HG02763 (cell line): ENCODE results near the gene MYRFL.

Experiments
- ATAC-seq: cut with Tn5 transposase; IDR thresholded peaks from one replicate; pipeline ENCODE4 v1.9.1; 2021; ENCODE audit warnings: mild to moderate bottlenecking, moderate library complexity; ENCODE audit not compliant: unreplicated experiment

MYRFL gene

DNA sequence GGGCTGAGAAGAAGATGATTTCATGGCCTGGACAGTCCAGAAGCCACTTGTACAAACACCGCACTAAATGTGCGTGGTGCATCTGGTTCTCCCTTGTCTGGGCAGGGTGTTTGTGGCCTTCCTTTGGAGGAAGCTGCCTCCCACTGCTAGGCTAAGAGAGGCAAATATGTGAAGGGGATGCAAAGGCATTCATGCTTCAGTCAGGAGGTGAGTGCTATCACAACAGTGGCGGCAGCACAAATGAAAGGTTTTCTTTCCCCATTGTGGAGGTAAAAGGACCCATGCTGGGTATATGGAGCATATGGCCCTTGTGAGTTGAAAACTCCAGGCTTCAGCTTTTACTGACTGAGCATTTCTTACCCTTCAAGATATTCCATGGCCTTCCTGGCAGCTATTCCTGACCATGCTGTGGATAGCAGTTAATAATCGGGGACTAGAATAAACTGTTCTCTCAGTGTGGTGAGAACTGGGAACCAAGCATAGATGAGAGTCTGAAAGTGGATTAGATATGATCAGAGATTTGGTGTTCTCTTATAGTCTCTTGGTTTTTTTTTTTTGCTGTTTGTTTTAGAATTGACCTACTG, 69.9 kb downstream of the MYRFL start:
- no peak for ATAC-seq

DNA sequence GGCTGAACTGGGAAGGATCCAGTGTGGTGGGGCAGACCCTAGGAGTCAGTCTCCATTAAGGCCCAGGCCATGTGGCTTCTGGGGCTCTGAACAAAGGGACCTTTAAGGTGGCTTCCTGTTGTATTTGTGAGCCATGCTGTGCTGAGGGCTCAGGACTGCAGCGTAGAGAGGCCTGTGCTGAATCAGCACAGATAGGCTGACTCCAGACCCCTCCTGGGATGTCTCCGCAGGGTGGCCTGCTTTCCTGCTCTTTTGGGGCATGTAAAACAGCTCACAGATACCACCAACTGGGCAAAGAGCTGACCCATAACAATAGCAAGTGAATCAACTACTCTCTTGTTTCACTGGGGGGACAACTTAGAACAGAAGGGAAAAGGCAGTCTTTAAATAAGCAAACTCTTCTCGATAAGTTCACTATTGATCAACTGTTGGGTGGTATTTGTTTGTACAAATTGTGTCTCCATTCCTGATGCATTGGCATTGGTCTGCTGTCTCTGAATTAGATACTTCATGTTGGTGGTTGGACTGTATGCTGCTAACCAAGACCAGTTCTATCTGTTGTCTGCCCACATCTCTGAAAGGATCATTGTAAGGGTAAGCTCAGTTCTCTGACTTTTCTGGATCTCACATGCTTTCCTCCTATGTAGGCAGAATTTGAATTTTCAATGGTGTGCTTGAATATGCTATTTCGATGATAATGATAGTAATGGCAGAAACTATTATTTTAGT, 71.8 kb downstream of the MYRFL start:
- ATAC-seq = no peak

DNA sequence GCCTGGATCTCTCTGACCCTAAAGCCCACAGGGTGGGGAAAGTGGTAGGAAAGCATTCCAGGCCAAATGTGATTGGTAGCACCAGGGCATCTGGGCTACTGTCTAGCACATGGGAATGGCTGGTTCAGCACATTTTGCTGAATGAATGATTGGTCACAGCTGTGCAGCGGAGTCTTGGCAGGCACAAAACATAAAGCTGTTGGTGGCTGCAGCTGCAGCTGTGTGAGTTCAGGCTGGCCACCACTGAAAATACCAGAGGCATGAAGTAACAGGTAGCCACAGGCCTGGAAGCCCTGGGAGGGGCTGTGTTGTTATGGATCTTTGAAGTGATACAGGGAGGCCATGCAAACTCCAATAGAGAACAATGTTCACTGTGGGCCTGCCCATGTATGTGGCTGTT, 72.7 kb downstream of the MYRFL start:
- ATAC-seq = no peak

DNA sequence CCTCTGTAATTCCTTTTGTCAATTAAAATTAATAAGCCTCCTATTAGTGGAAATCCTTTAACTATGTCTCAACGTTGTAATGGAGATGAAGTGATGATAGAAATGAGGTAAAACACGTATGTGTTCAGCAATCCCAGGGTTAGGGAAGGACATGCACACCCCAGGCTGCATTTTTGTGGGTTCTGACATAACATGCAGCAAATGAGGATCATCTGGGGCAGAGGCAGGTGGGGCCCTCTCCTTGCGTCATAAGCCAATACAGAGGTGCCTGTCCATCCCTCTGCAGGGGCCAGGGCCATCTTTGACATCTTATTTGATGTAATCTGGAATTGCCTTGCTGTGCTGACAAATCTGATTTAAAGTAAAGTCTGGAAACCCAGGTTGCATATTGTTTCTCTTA, 73.2 kb downstream of the MYRFL start:
- no peak for ATAC-seq

DNA sequence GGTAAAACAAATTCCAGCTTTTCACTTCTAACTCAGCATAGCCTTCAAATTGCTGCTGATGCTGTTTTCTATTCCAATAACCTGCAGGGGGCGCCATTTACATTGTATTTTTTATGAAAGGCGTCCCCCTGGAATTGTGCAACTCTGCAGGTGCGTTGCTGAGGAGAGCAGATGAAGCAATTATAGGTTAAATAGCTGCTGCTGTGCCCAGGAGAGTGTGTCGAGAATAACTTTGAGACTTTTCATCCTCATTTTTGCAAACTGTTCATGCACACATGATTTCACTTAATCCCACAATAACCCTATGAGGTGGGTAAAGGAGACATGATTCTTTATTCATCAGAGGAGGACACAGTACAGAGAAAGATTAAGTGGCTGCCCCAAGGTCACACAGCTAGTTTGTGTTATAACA, 75.7 kb downstream of the MYRFL start:
- no peak for ATAC-seq

DNA sequence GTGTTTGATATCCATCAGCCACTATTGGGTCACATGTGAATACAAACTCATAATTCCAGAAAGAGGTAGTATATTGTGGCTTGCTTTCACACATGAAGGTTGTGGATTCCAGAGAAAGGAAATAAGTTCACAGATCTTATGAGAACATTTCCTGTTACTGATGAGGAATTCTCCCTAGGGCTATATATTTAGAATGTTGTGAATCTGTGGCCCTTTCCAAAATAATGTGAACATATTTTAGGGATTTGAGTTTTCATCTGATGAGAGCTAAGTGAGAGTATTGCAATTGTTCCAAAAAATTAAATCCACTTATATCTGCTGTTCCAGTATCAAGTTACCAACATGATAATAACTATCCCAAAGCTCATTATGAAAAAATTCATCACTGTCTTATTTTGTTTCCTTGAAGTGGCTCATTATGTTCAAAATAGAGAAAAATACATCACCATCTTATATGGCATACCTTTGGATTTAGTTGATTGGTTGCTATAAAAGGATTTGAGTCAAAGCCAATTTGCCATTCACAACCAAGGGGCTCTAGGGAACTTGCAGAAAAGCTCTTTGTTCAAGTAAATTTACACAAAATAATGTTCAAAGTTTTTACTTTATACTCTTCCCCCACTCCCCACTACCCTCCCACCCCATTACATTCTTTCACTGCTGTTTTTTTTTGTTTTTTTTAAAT, 76.3 kb downstream of the MYRFL start:
- no peak for ATAC-seq

DNA sequence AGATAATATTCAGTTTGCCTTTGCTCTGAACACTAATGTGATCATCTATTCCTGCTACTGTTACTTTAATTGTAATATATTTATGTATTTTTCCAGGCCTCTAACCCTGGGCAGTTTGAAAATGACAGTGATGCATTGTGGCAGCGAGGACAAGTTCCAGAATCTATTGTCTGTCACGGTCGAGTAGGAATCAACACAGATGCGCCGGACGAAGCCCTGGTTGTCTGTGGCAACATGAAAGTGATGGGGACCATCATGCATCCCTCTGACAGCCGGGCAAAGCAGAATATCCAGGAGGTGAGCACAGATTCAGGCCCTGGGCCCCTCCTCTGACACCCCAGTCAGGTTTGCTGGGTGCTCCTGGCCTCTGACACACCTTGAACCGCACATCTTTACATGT, 78.5 kb downstream of the MYRFL start:
- ATAC-seq = no peak

DNA sequence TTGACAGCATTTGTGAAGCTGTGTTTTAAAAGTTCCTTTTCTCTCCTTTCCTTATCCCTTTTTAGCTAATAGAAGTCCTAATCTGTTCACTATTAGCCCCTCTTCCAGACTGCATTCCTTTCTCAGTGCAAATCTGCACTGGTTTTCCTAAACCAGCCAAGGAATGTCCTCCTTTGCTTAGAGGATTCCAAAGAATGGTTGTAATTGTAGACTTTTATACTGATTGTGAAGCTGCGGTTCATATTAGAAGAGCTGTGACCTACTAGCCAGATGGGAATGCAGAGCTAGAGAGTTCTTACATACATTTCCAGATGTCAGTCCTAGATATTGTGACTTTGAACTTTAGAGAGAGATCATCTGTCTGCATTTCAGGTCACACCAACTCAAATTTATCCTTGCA, 79.8 kb downstream of the MYRFL start:
- ATAC-seq = no peak

DNA sequence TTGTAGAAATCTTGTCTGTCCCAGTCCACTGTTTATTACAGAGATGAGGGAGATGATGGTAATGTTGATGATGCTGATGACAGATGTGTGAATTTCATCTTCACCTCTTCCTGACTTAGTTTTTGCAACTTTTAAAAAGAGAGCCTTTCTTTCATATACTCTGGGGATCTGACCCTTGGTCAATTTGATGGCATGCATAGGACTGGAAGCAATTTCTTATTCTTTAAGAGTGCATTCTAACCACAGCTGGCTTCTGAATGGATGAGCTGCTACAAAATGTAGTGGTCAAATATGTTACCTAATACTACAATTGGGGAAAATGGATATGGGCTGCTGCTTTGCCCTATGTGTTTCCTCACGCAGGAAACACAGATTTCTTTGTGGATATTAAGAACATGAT, 80.8 kb downstream of the MYRFL start:
- ATAC-seq = no peak

DNA sequence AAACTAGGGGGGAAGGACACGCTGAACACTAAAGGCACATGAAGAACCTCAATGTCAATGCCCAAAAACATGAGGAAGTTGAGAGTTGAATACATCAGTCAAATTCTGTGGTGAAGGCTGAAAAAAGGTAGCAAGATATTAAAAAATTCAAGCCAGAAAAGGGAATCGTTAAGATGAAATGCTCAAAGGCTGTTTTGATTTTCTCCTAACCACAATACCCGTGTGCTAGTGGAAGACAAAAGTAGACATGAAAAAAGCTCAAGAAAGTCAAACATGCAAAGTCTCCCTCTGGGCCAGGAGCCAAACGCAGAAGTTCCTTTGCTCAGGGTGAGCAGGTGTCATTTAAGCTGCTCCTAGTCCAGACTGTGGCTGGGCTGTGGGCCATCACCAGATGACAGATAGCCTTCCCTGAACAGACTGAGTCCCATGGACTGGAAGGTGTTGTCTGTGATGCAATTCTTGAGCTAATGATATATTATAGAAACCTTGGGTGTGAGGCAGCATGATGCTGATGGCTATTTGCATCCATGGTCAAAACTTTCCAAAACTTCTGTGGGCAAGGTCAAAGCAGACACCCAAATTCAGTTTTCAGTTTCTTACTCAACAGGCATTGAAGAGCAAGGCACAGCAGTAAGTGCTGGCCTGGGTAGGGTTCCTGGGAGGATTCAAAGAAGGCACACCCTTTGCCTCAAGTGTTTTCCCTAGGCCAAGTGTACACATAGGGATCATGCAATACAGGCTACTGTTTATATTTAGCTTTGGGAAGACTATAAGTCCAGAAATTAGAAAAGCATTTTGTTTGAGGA, 81.6 kb downstream of the MYRFL start:
- peak; percentile 94 for ATAC-seq

DNA sequence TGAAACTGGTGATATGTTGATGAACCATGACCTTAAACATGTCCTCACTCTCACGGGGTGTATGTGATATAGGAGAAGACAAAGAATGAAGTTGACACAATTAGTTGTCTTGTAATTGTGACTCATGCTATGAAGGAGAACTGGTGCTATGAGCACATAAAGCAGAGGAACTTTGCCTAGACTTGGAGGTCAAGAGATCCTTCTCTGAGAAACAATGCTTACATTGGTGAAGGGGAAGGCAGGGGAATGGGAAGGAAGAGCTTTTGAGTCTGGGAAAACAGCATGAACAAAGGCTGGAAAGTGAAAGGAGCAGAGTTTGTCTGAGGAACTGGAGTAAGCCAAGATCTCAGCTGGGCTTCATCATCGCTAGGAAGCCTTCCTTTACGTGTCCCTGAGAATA, 83.2 kb downstream of the MYRFL start:
- ATAC-seq = no peak

DNA sequence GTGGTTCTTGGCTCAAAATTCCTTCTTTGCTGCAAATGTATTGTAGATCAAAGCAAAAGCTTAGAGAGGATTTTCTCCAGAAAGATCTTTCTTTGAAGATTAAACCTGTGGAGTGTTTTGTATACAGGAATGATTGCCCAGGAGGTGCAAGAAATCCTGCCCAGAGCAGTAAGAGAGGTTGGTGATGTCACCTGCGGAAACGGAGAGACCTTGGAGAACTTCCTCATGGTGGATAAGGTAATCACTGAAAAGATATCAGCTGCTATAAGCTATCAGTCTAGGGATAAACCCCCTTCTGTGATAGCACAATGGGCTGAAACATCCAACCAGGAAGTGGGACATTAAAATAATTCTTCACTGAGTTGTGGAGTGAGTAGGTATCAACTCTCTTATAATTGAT, 85.7 kb downstream of the MYRFL start:
- no peak for ATAC-seq

DNA sequence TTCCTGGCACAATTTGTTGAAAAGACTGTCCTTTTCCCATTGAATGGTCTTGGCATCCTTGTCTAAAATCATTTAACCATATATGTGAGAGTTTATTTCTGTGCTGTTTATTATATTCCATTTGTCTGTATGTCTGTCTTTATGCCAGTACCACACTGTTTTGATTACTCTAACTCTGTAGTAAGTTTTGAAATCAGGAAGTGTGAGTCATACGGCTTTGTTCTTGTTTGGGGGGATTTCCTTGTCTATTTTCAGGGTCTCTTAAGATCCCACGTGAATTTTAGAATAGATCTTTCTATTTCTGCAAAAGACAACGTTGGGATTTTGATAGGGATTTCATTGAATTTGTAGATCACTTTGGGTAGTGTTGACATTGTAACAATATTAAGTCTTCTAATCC, 88.5 kb downstream of the MYRFL start:
- no peak for ATAC-seq

DNA sequence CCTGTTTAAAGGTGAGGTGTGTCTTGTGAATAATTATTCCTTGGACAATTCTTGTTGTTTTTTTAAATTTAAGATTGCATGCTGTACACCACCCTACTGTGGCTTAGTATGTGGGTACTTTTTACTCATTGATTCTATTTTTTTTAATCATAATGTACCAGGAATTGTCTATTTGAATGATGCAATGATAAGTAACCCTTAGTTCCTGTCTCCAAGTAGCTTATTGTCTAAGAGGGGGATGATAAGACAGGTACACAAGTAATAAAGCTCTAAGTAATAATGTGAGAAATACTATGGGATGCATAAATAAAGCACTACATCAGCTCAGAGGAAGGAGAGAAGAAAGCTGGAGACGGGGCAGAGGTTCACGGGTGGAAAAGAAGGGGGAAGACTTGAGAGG, 90.9 kb downstream of the MYRFL start:
- no peak for ATAC-seq

DNA sequence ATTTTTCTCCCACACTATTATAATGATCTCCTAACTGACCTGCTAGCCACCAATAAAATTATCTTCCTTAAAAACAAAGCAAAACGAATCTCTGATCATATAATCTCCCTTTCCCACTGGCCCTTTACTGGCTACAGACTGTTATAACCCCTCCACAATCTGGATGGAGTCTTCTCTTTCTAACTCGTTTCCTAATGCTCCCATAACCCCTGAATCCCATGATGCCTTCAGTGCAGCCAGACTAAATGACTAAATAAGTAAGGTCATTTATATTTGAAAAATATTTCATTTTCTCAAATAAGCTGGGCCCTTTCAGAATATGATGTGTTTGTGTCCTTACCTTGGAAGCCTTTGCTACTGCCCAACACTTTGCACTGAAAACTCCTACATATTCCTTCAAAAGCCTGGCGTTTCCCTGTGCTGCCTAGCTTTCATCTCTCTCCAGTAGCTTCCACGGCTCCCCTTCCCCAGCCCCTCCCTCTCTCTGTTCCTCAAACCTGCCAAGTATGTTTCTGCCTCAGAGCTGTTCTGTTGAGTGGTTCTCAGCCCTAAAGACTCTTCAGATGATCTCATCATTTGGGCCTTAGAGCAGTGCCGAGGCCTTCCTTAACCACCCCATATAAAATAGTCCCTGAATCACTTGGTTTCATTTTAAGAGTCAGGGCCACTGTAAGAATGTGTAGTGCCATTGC, 91.7 kb downstream of the MYRFL start:
- no peak for ATAC-seq

DNA sequence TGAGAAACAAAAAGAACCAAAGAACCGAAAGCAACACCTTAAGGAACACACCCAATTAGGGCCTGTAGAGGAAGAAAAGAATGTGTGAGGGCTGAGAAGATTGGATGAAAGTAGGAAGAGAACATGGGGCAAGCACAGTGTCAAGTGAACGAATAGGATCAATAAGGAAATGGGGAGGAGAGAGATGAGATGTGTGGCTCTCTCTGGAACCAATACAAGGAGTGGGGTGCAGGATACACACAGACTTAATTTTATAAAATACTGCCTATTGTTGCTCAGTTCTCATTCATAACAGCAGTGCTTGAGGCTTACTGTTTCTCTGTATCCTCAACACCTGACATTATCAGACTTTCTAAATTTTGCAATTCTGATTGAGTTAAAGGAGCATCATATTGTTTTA, 93.3 kb downstream of the MYRFL start:
- ATAC-seq = no peak

DNA sequence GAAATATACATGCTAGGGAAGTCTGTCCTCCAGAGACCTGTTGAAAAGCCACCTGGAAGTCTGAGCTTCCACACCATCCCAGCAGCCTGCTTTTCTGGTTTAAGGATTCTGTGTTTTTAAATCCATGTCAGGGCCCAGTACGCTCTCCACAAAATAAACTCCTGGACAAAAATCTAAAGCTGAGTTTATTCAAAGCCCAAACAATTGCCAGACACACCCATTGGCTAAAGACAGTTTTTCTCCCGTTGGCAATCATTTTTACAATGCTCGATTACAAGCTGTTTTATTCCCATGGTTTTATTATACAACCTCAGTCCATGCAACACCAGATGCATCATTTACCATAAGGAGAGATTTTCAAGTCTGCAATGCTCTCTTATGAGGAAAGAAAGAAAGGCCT, 94.5 kb downstream of the MYRFL start:
- no peak for ATAC-seq

DNA sequence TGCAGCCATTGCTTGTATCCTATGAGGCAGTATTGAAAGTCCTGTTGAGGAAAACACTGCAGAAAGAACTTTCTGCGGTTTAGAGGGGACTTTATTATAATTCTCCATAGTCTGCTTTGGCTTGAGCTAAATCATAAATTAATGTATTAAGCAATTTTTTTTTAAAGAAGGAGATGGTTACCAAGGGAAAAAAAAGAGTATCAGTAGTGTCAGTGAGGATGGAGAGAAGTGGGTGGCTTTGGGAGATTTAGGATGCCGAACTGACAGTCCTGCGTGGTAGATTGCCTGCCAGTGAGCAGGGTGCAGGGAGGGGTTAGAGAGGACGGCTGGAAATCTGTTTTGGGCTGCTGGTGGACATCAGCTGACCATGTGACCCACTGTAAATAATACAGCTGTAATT, 96.8 kb downstream of the MYRFL start:
- ATAC-seq = no peak

DNA sequence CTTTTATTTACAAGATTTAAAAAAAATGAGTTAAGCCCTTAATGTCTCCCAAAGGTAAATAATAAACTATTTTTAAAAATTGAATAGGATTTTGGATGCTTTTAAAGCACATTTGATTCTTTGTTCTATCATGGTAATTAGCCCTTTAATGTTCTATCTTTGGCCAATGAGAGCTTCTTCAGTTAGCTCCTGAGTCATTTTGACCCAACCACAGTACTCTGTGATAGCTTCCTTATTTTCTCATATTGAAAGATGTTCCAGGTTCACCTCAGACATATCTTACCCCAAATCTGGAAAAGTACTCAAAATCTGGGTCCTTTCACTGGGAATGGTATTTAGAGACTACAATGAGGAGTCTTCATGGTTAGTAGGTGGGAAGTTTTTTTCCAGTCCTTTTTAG, 98.0 kb downstream of the MYRFL start:
- no peak for ATAC-seq

DNA sequence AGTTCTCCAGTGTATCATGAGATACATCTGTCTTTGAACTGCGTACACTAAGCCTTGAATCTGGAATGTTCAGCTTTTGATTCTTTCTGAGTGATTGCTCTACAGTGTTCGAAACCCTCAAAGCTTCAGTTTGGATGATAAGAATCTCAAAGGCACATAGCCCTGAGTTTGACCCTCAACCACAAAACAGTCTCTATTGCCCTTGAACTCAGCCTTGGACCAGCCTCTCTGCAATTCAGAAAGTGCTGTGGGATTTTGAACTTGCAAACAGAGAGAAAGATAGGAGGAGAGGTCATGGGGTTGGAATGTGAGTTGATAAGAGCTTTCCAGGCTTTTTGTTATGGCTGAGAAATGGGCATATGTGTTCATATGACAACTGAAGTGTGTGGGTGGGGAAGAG, 100.3 kb downstream of the MYRFL start:
- ATAC-seq = no peak

DNA sequence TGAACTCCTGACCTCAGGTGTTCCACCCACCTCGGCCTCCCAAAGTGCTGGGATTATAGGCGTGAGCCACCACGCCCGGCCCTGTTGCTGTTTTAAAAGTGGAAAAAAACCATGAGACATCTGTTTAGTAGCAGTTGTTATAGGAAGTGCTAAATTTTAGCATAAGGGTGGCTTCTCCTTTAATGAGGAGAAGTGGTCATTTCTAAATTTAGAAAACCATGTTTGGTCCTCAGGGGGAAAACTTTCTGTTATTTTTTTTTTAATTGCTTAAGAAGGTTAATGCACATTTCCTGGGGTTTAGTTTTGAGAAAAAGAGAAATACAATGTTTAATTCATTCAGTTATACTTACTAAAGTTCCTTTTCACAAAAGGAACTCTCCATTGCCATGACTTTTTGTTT, 102.1 kb downstream of the MYRFL start:
- no peak for ATAC-seq
